GM12872 (cell line): ENCODE measurements around the gene HIKESHI.

Source experiments
- TF ChIP-seq, protein P1 (sequence below): IDR thresholded peaks from 3 replicates; pipeline ENCODE4 v1.5.1; 2011; ENCODE audit warnings: low read depth, mild to moderate bottlenecking, low read length, moderate library complexity; ENCODE audit not compliant: insufficient read depth

HIKESHI gene

DNA sequence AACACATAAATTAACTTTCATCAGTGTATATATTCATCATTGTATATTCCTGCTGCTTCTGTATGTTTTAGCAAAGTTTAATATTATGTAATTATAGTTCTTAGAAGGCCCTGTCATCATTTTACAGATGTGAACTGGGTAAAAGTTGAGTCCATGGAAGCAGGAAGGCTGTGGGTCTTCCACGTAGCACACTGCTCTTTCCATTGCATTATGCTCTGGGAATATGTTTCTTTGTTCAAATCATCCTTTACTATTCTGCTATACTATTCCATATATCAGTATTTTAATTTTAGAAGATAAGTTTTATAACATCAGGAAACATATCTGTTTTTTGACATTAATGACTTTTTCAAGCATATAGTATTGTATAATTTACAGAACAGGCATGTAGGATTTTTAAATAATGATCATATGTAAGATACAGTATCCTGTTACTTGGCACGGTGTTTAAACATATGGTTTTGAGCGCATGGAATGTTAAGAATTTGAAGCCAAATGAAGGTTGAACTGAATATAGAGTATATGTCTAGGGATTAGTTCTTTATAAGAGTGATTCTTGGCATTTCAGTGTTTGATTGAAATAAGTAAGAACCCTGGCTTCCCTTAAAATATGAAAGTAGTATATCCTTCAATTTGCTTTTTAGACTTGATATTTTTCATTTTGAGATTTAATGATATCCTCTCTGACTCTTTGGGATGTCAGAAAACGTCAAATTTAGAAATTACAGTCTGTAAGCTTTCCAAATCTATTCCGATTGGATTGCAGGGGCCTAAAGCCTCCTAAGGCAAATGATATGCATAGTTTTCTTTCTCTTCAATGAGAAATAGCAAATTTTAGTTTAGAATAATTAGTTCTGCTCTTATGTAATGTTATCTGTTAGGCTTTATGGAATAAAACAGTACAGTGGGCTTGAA, 81.3 kb downstream of the HIKESHI start:
- TF ChIP-seq, protein P1, sequence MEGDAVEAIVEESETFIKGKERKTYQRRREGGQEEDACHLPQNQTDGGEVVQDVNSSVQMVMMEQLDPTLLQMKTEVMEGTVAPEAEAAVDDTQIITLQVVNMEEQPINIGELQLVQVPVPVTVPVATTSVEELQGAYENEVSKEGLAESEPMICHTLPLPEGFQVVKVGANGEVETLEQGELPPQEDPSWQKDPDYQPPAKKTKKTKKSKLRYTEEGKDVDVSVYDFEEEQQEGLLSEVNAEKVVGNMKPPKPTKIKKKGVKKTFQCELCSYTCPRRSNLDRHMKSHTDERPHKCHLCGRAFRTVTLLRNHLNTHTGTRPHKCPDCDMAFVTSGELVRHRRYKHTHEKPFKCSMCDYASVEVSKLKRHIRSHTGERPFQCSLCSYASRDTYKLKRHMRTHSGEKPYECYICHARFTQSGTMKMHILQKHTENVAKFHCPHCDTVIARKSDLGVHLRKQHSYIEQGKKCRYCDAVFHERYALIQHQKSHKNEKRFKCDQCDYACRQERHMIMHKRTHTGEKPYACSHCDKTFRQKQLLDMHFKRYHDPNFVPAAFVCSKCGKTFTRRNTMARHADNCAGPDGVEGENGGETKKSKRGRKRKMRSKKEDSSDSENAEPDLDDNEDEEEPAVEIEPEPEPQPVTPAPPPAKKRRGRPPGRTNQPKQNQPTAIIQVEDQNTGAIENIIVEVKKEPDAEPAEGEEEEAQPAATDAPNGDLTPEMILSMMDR: no peak

DNA sequence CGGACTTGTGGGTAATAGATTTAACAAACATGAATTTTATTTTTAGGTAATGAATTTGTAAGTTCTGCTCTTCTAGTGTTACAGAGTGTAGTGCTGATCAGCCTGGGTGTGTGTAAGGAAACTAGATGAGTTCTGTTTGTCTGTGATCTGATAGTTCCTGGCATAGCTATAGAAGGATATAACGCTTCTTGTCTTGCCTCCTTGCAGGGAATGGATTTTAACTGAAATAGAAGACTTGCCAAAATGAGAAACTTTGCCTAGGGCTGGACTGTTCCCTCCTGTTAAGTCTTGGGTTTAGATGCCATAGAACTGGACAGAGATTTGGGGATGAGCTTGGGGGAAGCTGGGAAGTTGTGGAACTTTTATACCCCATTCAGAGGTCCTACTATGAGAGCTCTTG, 84.2 kb downstream of the HIKESHI start:
- TF ChIP-seq, protein P1: no peak

DNA sequence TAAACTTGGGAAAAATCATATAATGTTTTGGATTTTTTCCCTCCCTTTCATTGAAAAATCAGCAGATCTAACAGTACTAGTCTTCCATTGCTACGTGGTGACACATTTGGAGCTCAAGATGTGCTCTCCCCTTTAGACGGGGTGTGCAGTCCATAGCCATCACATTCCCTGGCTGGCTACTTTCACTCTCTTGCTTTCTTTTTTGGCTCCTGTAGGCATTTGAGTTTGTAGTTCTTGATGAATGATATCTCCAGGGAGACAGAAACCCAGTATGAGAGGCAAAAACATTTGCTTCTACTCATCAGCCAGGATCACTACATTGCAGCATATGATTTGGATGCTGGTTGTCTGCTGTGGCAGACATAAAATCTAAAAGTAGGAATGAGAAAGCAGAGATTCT, 84.7 kb downstream of the HIKESHI start:
- TF ChIP-seq, protein P1: no peak

DNA sequence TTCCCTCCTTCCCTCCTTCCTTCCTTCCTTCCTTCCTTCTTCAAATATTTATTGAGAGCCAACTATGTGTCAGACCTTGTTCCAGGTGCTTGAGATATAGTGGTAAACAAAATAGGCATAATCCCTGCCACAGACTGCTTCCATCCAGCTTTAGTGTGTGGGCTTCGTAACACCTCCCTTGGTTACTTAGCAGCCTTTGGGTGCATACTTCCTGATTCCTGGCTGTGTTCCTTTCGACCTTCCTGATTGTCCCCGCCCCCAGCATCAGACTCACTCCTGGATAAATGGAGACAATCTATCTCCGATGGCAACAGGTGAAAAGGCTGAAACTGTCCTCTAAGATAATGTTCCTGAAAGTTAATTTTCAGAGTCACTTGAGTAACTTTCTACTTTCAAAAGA, 86.2 kb downstream of the HIKESHI start:
- TF ChIP-seq, protein P1: no peak

DNA sequence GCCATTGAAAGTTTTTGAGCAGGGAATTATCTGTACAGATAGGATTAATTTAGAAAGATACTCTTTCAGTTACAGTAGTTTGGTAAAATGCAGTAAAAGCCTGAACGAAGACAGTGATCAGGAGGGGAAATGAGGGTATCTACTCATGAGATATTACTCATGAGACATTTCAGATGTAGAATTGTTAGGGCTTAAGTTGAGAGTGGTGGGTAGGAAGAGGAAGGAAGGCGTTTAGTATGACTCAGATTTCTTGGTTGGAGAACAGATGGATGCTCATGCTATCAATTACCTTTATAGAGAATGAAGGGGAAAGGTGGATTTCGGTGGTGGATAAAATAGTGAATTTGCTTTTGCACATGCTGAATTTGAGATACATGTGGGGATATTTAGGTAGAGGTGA, 88.4 kb downstream of the HIKESHI start:
- TF ChIP-seq, protein P1: no peak

DNA sequence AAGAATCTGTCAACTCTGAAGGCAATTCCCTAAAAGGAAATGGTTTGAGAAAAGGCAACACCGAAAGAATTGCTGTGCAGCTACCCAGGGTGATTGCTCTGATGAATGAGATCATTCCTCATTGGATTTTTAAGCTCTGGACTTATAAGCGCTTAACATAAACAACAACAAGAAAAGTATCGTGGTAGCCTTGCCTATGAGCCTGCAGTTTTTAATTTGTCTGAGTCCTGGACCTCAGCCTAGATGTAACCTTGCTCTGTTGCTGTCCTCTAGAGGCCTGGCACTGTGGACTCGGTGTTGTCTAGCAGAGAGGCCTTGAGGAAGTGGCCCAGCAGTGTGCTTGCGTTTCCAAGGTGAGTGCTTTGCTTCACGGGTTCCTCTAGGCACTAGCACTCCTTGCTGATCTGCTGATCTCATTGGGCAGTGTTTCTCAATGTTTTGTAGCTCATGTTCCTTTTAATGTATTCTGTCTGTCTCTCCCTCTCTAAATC, 93.1 kb downstream of the HIKESHI start:
- TF ChIP-seq, protein P1: no peak
